SK-N-MC (cell line): Measurements from ENCODE around the gene BLM.

Source experiments
- EZH2 ChIP-seq: fragments of 200-600 bp; sonication (generic); IDR thresholded peaks from one replicate; pipeline ENCODE4 v1.6.1; 2017; ENCODE audit warnings: antibody characterized with exemption
- POLR2AphosphoS5 ChIP-seq: IDR thresholded peaks from 2 replicates; pipeline ENCODE4 v1.6.1; 2012; ENCODE audit warnings: mild to moderate bottlenecking, low read depth, low read length, borderline replicate concordance

DNA sequence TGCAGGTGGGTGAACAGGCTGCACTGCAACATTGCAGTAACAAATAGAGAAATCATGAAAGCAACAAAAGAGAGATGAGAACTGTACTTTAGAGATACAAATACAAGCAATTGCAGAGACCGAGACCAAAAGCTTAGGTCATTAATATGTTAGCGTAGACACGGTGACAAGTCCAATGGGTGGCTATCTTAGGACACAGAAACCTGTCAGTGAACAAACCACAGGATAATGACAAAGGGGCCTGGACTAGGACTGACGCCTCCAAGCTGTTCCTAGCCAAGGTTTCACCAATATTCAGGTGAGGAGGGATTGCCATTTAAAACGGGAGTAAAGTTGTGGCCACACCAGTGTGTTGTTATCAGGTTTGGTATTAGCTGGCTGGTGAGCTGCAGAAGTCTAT lies 41.7 kb upstream of the BLM start:
- TF ChIP-seq EZH2 (no peak), POLR2AphosphoS5 (no peak)
